K562 (cell line): ENCODE results near the gene MMP24. TPM values are rescaled to one million over a fixed set of nuclear protein-coding genes. Genes with fewer than 3 reads are reported as not detected.

Source experiments
- ATAC-seq: fragments of 200-7000 bp; cut with Tn5 transposase; 3 replicates; pipeline ENCODE4 v1.9.1; 2020; ENCODE audit warnings: moderate library complexity
- BruUV-seq: library from RNA; stranded (reverse); fragments of 400-500 nt; replicated peaks from 2 replicates; lab custom pipeline; 2021; lab: Mats Ljungman, UMichigan
- CTCF ChIA-PET: fragments of 300-600 bp; formaldehyde crosslinking; extraction: SDS; loops from one replicate; lab custom pipeline; 2021; ENCODE audit warnings: low intra/inter-chr PET ratio; lab: Yijun Ruan, JAX
- POLR2A ChIA-PET: fragments of 300-600, 350-650 bp; sonication (Branson Sonifier 250); formaldehyde crosslinking; extraction: SDS; loops from one replicate; lab custom pipeline; 2021; ENCODE audit warnings: antibody characterized with exemption, inconsistent platforms; lab: Yijun Ruan, JAX
- DNase-seq, 4 experiments: peaks; one replicate each; pipeline versions ENCODE4 v3.0.0 to v3.0.0-alpha.2; 2011 to 2018; ENCODE audit warnings: low spot score in 3 of 4, mixed read lengths in 3 of 4; ENCODE audit errors: extremely low read depth in 1 of 4
- FAIRE-seq: peaks from 2 replicates; lab custom pipeline; 2011; peaks lifted over from hg19 to GRCh38; lab: Jason Lieb, UNC
- H2AFZ ChIP-seq: 2 replicates; pipeline ENCODE4 v1.6.0; 2011; ENCODE audit warnings: low read depth, low read length, control low read depth, inconsistent platforms
- H3K27ac ChIP-seq: fragments of 200-600 bp; 3 replicates; pipeline ENCODE4 v1.8.0; 2011; ENCODE audit warnings: low read depth, mild to moderate bottlenecking, control low read depth, inconsistent platforms, low read length, moderate library complexity, mixed read lengths; ENCODE audit errors: extremely low read depth
- H3K27me3 ChIP-seq, 2 experiments: fragments of 300-600 bp in 1 of 2; 2 replicates in 1 of 2; 3 replicates in 1 of 2; pipeline versions ENCODE4 v1.6.0 to v1.8.0; 2011; ENCODE audit warnings: inconsistent platforms in 2 of 2, low read length in 2 of 2, mild to moderate bottlenecking in 1 of 2, mixed read lengths in 1 of 2, moderate library complexity in 1 of 2; ENCODE audit not compliant: control insufficient read depth in 2 of 2, insufficient read depth in 2 of 2
- H3K36me3 ChIP-seq: fragments of 300-600 bp; 3 replicates; pipeline ENCODE4 v1.8.0; 2011; ENCODE audit warnings: mild to moderate bottlenecking, low read length, inconsistent platforms; ENCODE audit not compliant: control insufficient read depth, insufficient read depth
- H3K4me1 ChIP-seq, 2 experiments: fragments of 200-600 bp in 1 of 2; replicated peaks in 1 of 2; 2 replicates in 1 of 2; 3 replicates in 1 of 2; pipeline versions ENCODE4 v1.5.1 to v1.8.0; 2011; ENCODE audit warnings: inconsistent platforms in 2 of 2, low read length in 2 of 2, mild to moderate bottlenecking in 1 of 2, mixed read lengths in 1 of 2, moderate library complexity in 1 of 2; ENCODE audit not compliant: control insufficient read depth in 2 of 2, insufficient read depth in 2 of 2
- H3K4me2 ChIP-seq: 2 replicates; pipeline ENCODE4 v1.6.1; 2011; ENCODE audit warnings: low read length, control low read depth, inconsistent platforms, mixed read lengths; ENCODE audit not compliant: insufficient read depth
- H3K4me3 ChIP-seq: fragments of 200-600 bp; sonication (generic), shearing (Covaris generic); 2 replicates; pipeline ENCODE4 v1.5.1; 2016; ENCODE audit warnings: control low read depth, inconsistent platforms
- H3K79me2 ChIP-seq: fragments of 200-600 bp; 3 replicates; pipeline ENCODE4 v1.8.0; 2011; ENCODE audit warnings: low read length, inconsistent platforms; ENCODE audit not compliant: control insufficient read depth, insufficient read depth
- H3K9ac ChIP-seq, 2 experiments: 2 replicates each; pipeline versions ENCODE4 v1.6.0 to v1.6.1; 2011; ENCODE audit warnings: low read depth in 2 of 2, low read length in 2 of 2, control low read depth in 1 of 2, inconsistent platforms in 1 of 2, mild to moderate bottlenecking in 1 of 2, mixed read lengths in 1 of 2; ENCODE audit not compliant: insufficient read depth in 1 of 2
- H3K9me1 ChIP-seq: one replicate; pipeline ENCODE4 v1.6.0; 2011; ENCODE audit warnings: inconsistent platforms, mild to moderate bottlenecking, low read length, moderate library complexity; ENCODE audit not compliant: control insufficient read depth, insufficient read depth
- H3K9me3 ChIP-seq: replicated peaks from 2 replicates; pipeline ENCODE4 v1.5.1; 2011; ENCODE audit warnings: low read depth, low read length, inconsistent platforms; ENCODE audit not compliant: control insufficient read depth, insufficient read depth
- H4K20me1 ChIP-seq: replicated peaks from 2 replicates; pipeline ENCODE4 v1.6.1; 2011; ENCODE audit warnings: low read length, inconsistent platforms, mixed read lengths; ENCODE audit not compliant: control insufficient read depth, insufficient read depth
- PRDM10 ChIP-seq: fragments of 450-650 bp; IDR thresholded peaks from 2 replicates; pipeline ENCODE4 v1.6.1; 2018; ENCODE audit not compliant: partially characterized antibody
- WGBS: fragments of 100-300 bp; shearing (Covaris generic); methylation state at CpG from one replicate; pipeline ENCODE4 v1.1.6; 2016; ENCODE audit warnings: low coverage, mixed read lengths; ENCODE audit not compliant: insufficient coverage; ENCODE audit errors: missing lambda C conversion rate; 5-methylcytosine and 5-hydroxymethylcytosine counted together
- in situ Hi-C: fragments of 300-500 bp; cut with MboI; formaldehyde crosslinking; loops from 4 replicates; pipeline ENCODE4 v1.15.0; 2018; ENCODE audit warnings: inconsistent platforms, mixed read lengths
- intact Hi-C: fragments of 100-400 bp; cut with micrococcal nuclease; formaldehyde crosslinking; loops from 2 replicates; pipeline ENCODE4 v1.14.2; 2022
- polyA plus RNA-seq, 8 experiments: library from polyadenylated mRNA; depleted of rRNA in 4 of 8; stranded (reverse) in 5 of 8; unstranded in 3 of 8; fragments of >200 nt; fragmentation: Nextera tagmentation in 2 of 8; fragmentation: Illumina TruSeq in 1 of 8; extraction: Ambion mirVana in 2 of 8; extraction: Trizol in 1 of 8; gene quantifications; 2 replicates each; pipeline versions ENCODE4 v1.2.1 to v1.2.3, GENCODE V29; 2011 to 2014; ENCODE audit warnings: inconsistent platforms in 1 of 8, missing spikeins in 1 of 8
- total RNA-seq, 7 experiments: library from RNA; depleted of rRNA in 6 of 7; stranded (reverse); fragments of >200 nt in 6 of 7; fragmentation: Illumina TruSeq in 2 of 7; extraction: Trizol in 2 of 7; gene quantifications; 2 replicates each; pipeline versions ENCODE4 v1.2.1 to v1.2.3, GENCODE V29; 2011 to 2021; ENCODE audit warnings: low replicate concordance in 1 of 7
- TF ChIP-seq, protein P1 (sequence below): IDR thresholded peaks from 2 replicates; pipeline ENCODE4 v1.6.1; 2011; ENCODE audit not compliant: insufficient read length; ENCODE audit errors: extremely low read depth

Gene MMP24
- total and polyA plus RNA-seq, 9 of the 15 experiments (the other 6 are each of a cell fraction or from before 2014, with no cell fraction given) = 0.03 to 0.07 (median 0.03) TPM; not detected in 6

GRCh38 chr20:35298264-35298663 is 71.8 kb downstream of the MMP24 start:
- FAIRE-seq = no peak
- BruUV-seq = no TSS peak
- in situ Hi-C loops = no loop called here
- WGBS = 17% methylated on average over 5 of the region's 5 CpGs
- peaks cover 28 to 36% of the 10 kb centered on the region in 2 experiments for H3K27me3 ChIP-seq
- H4K20me1 ChIP-seq = 0 out of 2 replicates have a peak, but pooled peaks cover 4% of the 10 kb centered on the region
- H3K79me2 ChIP-seq = no peaks in the 10 kb centered on the region
- H2AFZ ChIP-seq = no peak overlapping the region
- H3K27ac ChIP-seq = no peak overlapping the region
- no peak for ATAC-seq
- no peak for TF ChIP-seq PRDM10
- TF ChIP-seq, protein P1, sequence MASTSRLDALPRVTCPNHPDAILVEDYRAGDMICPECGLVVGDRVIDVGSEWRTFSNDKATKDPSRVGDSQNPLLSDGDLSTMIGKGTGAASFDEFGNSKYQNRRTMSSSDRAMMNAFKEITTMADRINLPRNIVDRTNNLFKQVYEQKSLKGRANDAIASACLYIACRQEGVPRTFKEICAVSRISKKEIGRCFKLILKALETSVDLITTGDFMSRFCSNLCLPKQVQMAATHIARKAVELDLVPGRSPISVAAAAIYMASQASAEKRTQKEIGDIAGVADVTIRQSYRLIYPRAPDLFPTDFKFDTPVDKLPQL = no peak
- intact Hi-C loops = no loop called here
- POLR2A ChIA-PET = interaction anchor here (1.0 kb wide), 1 partner anchor 14 kb away, joined by 3 read pairs; no protein-coding TSS in a partner anchor
- no peak overlapping the region for H3K9ac ChIP-seq
- DNase-seq = no peak
- CTCF ChIA-PET = no interaction called here
- H3K4me1 ChIP-seq = peaks cover 3 to 10% of the 10 kb centered on the region in 2 experiments; a peak in 4 of 5 replicates
- no peak overlapping the region for H3K4me2 ChIP-seq
- H3K36me3 ChIP-seq = peaks cover 6% of the 10 kb centered on the region; the same call in 1 of the 3 replicates
- H3K4me3 ChIP-seq = no peak overlapping the region
- peaks cover 3% of the 10 kb centered on the region for H3K9me1 ChIP-seq
- H3K9me3 ChIP-seq = no peaks in the 10 kb centered on the region
